SK-N-MC (cell line): ENCODE results near the gene SIM1.

Source experiments
- DNase-seq: peaks from one replicate; pipeline ENCODE4 v3.0.0-alpha.2; 2011; ENCODE audit warnings: low read depth, low spot score
- H3K27ac ChIP-seq: fragments of 200-600 bp; sonication (generic); 2 replicates; pipeline ENCODE4 v1.5.1; 2016; ENCODE audit warnings: mixed run types
- H3K36me3 ChIP-seq: fragments of 200-600 bp; sonication (generic); 2 replicates; pipeline ENCODE4 v1.6.1; 2017; ENCODE audit warnings: antibody characterized with exemption, low read length, mixed read lengths; ENCODE audit not compliant: insufficient read depth
- H3K4me3 ChIP-seq: fragments of 200-600 bp; sonication (generic); 2 replicates; pipeline ENCODE4 v1.5.1; 2016
- H3K9ac ChIP-seq: fragments of 200-600 bp; sonication (generic); 2 replicates; pipeline ENCODE4 v1.8.0; 2017; ENCODE audit warnings: mixed run types, mixed read lengths; ENCODE audit not compliant: insufficient read length
- H3K9me3 ChIP-seq: fragments of 200-600 bp; sonication (generic); 2 replicates; pipeline ENCODE4 v1.6.1; 2017; ENCODE audit warnings: low read depth, mild to moderate bottlenecking, antibody characterized with exemption, low read length, moderate library complexity, mixed read lengths
- EZH2 ChIP-seq: fragments of 200-600 bp; sonication (generic); IDR thresholded peaks from one replicate; pipeline ENCODE4 v1.6.1; 2017; ENCODE audit warnings: antibody characterized with exemption
- FOXP2 ChIP-seq: optimal IDR thresholded peaks from 2 replicates; pipeline ENCODE3; 2011; ENCODE audit warnings: mild to moderate bottlenecking, moderate library complexity; ENCODE audit not compliant: insufficient read depth; ENCODE audit errors: extremely low read length, control extremely low read depth
- POLR2AphosphoS5 ChIP-seq: IDR thresholded peaks from 2 replicates; pipeline ENCODE4 v1.6.1; 2012; ENCODE audit warnings: mild to moderate bottlenecking, low read depth, low read length, borderline replicate concordance

Gene SIM1

DNA sequence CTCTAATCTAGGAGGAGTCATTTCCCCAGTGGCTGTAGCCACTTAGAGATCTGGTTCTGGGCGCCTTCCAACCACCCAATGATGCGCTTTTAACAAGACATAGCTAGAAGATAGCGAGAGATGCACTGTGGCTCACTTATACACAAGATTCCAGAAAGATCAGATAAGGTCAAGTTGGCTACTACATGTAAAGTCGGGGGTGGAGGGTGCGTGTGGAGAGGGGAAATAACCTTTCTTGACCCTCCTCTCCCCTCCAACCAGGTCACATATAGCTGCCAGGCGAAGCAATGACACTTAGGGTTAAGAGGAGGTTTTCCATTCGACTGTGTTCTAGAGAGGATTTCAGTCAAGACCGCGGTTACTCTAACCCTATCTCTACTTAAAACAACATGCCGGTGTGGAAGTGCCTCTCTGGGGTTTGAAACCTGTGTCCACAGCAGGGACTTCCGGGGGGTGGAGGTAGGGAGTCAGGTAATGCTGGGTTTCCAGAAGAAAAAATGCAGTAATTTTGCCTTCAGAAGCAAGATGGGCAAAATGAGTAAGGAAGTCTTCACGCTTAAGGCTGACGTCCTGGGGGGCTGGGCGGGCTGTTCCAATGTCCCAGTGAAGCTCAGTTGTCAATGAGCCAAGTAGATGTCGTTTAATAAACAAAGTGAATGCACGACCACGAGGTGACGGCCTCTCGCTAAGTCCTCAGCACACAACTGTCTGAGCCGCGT is 1.8 kb upstream of the SIM1 start:
- TF ChIP-seq EZH2 (no peak), POLR2AphosphoS5 (no peak), FOXP2 (no peak)
- no peak overlapping the region for H3K9ac ChIP-seq
- no peak overlapping the region for H3K27ac ChIP-seq
- H3K4me3 ChIP-seq: no peak overlapping the region
- DNase-seq: no peak
- H3K9me3 ChIP-seq: no peaks in the 10 kb centered on the region
- H3K36me3 ChIP-seq: no peaks in the 10 kb centered on the region

DNA sequence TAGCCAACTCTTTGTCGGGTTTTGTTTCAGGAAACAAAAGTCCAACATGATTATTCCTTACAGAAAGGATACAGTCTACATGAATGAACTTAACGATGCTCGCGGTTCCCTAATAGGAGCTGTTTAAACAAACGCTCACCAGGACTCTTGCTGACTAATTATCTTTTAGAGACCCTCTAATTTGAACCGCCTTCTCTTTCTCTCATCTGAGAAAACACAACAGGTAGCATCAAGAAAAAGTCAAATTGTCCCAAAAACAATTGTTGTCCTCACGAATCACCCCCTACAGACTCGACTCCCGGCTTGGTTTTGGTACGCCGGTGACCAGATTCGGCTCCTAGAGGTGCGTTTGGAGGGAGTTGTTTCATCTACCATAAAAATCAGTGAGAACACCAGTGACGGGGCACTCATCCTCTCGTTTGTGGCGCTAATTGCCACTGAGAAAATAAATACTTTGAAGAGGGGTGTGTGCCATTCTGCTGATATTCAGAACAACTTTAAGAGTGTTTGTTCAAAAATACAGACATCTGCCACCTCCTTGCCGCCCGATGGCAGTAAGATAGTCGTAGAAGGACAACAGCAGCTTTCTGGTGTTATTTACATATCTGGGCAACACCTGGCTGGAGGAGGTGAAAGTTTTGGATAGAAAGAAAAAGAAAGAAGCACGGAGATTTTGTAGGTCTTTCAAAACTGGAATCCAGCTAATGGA is 1.1 kb upstream of the SIM1 start:
- Histone ChIP-seq H3K9ac (no peak overlapping the region), H3K36me3 (no peaks in the 10 kb centered on the region), H3K4me3 (peak overlapping the region; percentile 85), H3K27ac (no peak overlapping the region), H3K9me3 (no peaks in the 10 kb centered on the region)
- no peak for DNase-seq
- TF ChIP-seq EZH2 (no peak), POLR2AphosphoS5 (no peak), FOXP2 (no peak)

DNA sequence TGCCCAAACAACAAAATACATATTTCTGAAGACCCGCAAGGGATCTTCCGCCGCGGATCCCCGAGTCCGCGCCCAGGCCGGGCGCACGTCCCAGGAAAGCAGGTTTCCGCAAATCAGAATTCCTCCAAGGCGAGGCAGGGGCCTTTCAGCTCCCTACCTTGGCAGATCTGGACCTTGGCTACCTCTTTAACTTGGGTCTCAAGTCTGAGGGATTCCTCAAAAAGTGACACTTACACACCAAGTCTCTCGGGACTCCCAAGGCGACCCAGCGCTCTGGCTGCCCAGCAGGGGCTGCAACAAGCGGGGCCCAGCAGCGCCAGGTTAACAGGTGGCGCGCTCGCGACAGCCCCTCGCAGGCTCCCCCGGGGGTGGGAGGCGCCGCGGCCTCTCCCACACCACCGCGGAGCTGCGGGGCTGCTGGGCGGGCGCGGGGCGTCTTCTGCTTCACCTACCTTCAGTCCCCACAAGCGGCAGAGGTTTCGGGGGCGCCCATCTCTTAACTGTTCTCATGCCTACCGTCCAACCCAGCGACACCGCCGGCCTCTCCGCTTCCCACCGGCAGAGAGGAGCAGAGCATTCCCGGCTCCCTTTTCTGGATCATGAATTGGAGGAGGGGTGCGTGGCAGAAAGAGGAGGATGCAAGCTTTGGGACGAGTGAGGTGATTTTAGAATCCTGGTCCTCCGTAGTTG is 414 bp downstream of the SIM1 start:
- no peak for DNase-seq
- no peaks in the 10 kb centered on the region for H3K36me3 ChIP-seq
- no peak overlapping the region for H3K27ac ChIP-seq
- TF ChIP-seq EZH2 (no peak), POLR2AphosphoS5 (no peak), FOXP2 (no peak)
- no peaks in the 10 kb centered on the region for H3K9me3 ChIP-seq
- H3K9ac ChIP-seq: no peak overlapping the region
- H3K4me3 ChIP-seq: peak overlapping the region; percentile 85

DNA sequence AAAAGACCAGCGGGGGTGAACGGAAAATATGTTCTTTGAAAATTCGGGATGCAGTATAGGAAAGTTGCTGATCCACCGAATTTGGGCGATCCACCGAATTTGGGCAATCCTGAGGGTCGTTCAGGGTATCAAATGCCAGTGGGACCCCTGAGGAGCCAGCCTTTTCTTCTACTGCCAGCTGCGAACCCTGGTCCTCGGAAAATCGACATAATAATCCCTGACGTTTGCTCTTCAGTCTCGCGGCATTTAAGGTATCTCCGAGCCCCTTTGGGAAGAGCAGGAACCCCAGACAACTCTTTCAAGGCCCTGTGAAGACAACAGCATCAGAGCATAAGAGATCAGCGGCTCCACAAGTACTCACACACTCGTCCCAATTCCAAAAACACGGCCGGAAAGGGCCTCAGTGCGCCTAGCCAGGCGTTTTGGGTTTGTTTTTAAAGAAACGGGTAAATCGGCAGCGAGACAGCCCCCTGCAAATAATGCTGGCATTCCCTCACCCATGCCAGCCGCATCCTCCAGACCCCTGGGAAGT is 1.0 kb downstream of the SIM1 start:
- Histone ChIP-seq H3K4me3 (peak overlapping the region; percentile 85), H3K9ac (no peak overlapping the region), H3K27ac (no peak overlapping the region), H3K36me3 (no peaks in the 10 kb centered on the region), H3K9me3 (no peaks in the 10 kb centered on the region)
- TF ChIP-seq POLR2AphosphoS5 (no peak), EZH2 (no peak), FOXP2 (no peak)
- DNase-seq: no peak

DNA sequence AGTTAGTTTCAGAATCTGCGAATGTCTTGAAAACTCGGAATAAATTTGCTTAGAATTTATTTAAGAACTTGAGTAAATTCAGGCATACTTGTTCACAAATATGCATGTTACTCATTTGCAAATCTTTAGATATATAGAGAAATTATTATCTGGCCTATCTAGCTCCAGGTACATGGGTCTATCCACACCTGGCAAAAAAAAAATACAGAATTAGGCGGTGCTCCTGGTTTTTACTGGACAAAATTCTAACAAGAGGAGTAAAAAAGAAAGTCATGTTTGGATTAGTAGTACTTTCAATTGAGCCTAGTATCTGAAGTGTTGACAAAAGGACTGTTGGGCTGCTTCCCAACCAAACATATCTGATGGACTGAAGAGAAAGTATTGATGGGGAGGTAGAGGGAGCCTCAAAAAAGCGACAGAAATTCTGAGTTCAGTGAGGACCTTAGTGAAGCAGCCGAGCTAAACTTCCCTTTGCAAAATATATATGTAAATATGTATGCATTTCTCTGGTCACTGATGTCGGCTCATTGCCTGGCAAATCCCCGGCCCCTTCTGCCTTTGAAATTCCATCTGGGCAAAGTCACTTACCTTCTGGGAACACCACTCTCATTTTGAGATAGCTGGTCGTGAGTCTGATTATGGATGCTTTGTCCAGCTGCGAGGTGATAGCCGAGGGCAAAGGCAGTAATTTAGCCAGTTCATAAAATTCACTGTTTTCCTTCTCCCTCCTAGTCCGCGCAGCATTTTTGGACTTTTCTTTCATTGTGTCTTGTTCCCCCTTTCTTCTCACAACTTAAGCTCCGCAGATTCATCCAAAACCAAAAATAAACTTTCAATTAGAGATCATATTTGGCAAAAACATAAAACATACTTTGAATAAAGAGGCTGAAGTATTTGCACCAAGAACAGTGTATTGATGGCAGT is 1.8 kb downstream of the SIM1 start:
- Histone ChIP-seq H3K4me3 (peak overlapping the region; percentile 74; the same call in 1 of the 2 replicates), H3K9ac (no peak overlapping the region)

DNA sequence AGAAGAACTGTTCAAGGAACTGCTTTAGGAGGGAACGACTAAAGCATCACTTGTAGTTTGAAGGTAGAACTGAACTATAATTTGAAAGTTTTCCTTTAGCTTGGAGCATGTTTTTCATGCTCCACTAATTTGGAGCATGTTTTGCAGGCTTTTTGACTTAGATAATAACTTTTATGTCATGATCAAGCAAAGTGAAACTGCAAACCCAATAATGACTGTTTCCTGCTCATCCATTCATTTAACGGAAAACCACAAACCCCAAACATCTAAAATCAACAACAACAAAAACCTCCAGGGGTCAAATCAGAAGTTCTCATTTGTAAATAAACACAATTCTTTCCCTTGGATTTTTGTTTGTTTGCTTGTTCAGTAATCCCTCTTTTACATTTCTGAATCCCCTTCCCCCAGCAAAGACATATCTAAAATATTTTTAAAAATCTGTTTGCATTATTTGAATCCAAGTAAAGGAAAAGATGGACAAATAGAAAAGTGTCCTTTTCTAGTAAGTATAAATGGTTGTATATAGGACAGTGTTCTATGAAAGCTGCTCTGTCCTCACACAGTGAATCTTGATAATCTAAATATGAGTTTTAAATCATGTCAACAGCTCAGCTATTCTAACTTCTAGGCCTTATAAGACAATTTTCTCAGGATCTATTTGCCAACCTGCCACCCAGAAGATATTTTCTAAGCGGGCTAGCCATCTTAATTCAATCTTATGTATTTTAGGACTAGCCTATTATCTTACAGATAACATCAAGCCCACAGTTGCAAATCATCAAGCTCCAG is 2.6 kb downstream of the SIM1 start:
- Histone ChIP-seq H3K36me3 (no peaks in the 10 kb centered on the region), H3K9me3 (no peaks in the 10 kb centered on the region), H3K27ac (no peak overlapping the region), H3K9ac (peak overlapping the region; percentile 61), H3K4me3 (peak overlapping the region; percentile 74)
- no peak for DNase-seq
- TF ChIP-seq EZH2 (no peak), FOXP2 (no peak), POLR2AphosphoS5 (no peak)

More for the DNA sequence above, 1.8 kb downstream of the SIM1 start:
- no peaks in the 10 kb centered on the region for H3K9me3 ChIP-seq
- no peak for DNase-seq
- H3K27ac ChIP-seq: no peak overlapping the region
- H3K36me3 ChIP-seq: no peaks in the 10 kb centered on the region
- TF ChIP-seq POLR2AphosphoS5 (no peak), EZH2 (no peak), FOXP2 (no peak)

DNA sequence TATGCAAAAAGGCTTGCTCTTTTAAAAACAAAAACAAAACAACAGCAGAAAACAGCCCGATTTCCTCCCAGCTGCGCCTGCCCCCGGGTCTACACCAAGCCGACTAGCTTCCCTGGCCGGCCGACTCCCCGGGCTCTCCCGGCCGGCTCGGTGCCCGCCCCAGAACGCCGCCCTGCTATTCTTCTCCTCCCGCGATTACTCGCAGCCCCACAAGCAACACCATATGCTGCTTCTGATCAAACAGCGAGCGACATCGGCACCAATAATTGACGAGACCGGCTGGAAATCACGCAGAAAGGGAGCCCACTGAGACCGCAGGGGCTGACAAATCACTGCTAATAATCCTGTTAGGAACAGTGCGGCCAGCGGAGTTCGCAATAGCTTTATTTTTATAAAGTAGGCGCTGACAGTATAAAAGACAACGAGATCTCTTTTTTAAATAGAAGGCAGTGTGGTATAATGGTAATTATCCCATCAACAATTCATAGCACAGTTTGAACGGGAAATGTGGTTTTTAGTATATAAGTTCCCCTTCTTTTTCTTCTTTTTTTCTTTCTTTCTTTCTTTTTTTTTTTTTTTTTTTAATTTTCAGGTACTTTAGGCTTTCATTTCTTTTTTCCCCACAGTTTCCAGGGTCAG is 3.3 kb downstream of the SIM1 start:
- H3K36me3 ChIP-seq: no peaks in the 10 kb centered on the region
- DNase-seq: no peak
- H3K9me3 ChIP-seq: no peaks in the 10 kb centered on the region
- no peak overlapping the region for H3K27ac ChIP-seq
- H3K4me3 ChIP-seq: peak overlapping the region; percentile 74
- TF ChIP-seq POLR2AphosphoS5: no peak
- no peak for TF ChIP-seq FOXP2
- no peak for TF ChIP-seq EZH2
- H3K9ac ChIP-seq: peak overlapping the region; percentile 61
